NCI-H774 (cell line): ENCODE results near the gene BDH1.

Experiments used
- DNase-seq: peaks from one replicate; lab custom pipeline; 2025; lab: John Stamatoyannopoulos, UW

BDH1 gene

GRCh38 chr3:197549261-197549885 is 6.4 kb downstream of the BDH1 start:
- no peak for DNase-seq

- no peak for DNase-seq
These were observed 8.3 kb downstream of the BDH1 start for GRCh38 chr3:197547306-197548011.

GRCh38 chr3:197546307-197547085 is 9.3 kb downstream of the BDH1 start:
- no peak for DNase-seq

DNA sequence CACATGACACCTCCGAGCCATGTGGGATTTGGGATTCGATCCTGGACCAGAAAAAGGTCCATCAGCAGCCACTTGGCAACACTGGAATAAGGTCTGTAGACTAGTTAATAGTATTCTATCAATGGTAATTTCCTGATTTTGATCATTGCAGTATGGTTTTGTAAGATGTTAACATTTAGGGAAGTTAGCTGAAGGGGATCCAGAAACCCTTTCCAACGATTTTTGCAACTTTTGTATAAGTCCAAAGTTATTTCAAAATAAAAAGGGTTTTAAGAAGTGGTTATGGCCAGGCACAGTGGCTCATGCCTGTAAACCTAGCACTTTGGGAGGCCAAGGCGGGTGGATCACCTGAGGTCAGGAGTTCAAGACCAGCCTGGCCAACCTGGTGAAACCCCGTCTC is 10.2 kb downstream of the BDH1 start:
- no peak for DNase-seq

- no peak for DNase-seq
These were observed 10.7 kb downstream of the BDH1 start for GRCh38 chr3:197545101-197545500.

DNA sequence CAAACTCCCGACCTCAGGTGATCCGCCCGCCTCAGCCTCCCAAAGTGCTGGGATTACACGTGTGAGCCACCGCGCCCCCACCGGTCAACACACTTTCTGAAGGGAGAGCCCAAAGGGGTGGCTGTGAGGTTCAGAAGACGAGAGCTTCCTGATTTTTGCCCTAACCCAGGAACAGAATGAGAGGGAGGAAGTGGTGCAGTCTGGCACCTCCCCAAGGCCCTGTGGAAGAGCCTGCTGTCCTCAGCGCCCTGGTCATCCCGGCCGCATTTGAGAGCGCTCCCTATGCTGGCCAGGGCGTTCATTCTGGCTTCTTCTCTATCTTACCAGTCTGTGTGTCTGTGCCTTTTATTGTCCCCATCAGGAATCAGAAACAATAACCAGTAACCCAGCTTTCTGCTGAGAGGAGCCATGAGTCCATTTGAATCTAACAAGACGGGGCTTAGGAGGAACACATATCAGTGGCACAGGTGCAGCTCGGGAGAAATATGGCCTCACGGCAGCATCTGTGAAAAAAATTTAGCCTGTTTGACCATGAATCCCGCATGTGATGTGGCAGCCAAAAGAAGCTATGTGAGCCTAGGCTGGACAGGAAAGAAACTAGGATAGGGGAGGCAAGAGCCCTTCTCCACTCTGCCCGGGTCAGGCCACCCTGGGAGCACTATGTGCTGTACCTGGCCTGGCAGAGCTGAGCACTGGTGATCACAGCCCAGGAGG is 12.9 kb downstream of the BDH1 start:
- no peak for DNase-seq

DNA sequence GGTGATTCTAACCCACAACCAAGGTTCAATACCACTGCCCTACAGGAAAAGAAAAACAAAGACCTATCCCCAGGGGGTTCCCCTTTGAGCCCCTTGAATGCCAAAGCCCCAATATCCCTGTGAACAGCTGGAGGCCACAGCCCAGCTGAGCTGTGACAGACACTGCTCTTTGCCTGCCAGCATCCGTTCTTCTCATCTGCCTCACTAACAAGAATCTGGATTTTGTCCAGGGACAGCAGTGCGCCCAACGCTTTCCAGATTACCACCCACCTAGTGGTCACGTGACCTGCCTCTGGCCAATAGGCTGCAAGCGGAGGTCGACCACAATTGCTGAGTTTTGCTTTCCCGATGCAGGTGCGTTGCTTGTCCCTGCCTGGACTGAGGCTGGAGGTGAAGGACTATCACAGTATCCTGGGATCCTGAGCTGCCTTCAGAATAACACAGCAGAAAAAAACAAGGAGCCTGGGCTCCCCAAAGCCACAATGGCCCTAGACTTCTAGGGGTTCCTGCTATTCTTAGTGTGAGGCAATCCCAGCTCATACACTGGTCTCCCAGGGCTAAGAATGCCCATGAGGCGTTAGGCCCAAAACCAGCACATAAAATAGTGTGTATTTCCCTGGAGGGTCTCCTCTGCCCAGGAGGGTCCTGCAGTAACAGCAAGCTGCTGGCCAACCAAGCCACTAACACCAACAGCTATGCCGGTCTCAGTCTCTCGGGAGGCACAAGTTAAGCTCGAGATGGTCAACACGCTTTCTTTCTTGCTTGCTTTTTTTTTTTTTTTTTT is 13.8 kb downstream of the BDH1 start:
- DNase-seq = no peak

DNA sequence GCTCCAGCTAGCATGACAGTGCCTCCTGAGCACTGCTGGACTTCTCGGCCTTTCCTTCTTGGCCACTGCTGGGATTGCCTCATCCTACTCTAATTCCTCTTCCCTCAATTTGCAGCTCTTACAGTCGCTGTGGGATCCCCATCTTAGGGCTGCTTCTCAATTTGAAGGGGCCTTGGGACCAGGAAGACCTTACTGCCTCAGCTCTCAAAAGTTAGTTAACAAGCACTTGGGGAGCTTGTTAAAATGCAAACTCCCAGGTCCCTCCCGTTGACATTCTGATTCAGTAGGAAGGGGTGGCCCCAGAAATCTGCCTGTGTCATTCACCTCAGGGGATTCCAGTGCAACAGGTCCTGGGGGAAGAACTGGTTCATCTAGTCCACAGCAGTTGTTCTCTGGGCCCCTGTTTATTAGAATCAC is 14.8 kb downstream of the BDH1 start:
- DNase-seq = no peak

- DNase-seq = no peak
These were observed 16.1 kb downstream of the BDH1 start for GRCh38 chr3:197539651-197540051.

DNA sequence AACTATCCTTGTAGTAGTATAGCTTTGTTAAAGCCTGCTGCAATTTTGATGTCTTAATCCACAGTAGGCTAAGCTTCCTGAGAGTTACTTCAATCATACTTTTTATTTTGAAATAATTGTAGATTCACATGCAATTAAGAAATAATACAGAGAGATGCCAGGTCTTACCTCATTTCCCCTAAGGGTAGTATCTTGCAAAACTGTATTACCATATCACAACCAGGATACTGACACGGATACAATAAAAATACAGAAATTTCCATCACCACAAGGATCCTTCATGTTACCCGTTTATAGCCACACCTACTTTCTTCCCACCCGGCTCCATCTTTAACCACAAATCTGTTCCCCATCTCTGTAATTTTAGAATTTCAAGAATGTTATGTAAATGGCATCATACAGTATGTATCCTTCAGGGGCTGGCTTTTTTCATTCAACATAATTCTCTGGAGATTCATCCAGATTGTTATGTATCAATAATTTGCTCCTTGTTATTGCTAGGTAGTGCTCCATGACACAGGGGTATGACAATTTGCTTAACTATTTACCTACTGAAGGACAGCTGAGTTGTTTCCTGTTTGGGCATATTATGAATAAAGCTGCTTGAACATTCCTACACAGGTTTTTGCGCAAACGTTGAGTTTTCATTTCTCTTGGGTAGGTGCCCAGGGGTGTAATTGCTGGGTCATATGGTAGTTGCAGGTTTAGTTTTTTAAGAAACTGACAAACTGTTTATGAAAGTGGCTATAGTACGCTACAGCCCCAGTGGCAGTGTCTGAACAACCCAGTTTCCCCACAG is 21.6 kb downstream of the BDH1 start:
- DNase-seq = no peak

DNA sequence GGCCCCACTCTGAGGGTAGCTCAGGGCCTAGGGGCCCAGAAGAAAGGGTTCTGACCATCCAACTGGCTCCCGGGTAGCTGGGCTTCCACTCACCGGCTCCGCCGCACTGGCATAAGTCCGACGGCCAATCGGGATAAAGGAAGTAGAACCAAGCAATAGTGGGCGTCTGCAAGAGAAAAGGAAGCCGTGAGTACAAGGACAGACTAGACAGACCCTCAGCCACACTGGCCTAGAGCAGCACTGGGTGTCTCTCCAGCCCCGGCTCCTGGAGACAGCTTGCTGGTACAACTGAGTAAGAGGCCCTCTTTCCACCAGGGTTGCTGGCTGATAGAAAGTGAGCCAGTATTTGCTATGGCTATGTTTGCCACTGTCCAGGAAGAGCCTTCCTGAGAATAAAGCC is 22.4 kb downstream of the BDH1 start:
- no peak for DNase-seq

GRCh38 chr3:197532388-197532787 is 23.4 kb downstream of the BDH1 start:
- no peak for DNase-seq

- DNase-seq = no peak
These were observed 27.6 kb downstream of the BDH1 start for GRCh38 chr3:197528190-197528589.

GRCh38 chr3:197527569-197527968 is 28.2 kb downstream of the BDH1 start:
- DNase-seq = no peak

- DNase-seq = no peak
These were observed 30.1 kb downstream of the BDH1 start for GRCh38 chr3:197525706-197526105.

GRCh38 chr3:197524128-197524527 is 31.6 kb downstream of the BDH1 start:
- no peak for DNase-seq

GRCh38 chr3:197523526-197523925 is 32.2 kb downstream of the BDH1 start:
- DNase-seq = no peak

DNA sequence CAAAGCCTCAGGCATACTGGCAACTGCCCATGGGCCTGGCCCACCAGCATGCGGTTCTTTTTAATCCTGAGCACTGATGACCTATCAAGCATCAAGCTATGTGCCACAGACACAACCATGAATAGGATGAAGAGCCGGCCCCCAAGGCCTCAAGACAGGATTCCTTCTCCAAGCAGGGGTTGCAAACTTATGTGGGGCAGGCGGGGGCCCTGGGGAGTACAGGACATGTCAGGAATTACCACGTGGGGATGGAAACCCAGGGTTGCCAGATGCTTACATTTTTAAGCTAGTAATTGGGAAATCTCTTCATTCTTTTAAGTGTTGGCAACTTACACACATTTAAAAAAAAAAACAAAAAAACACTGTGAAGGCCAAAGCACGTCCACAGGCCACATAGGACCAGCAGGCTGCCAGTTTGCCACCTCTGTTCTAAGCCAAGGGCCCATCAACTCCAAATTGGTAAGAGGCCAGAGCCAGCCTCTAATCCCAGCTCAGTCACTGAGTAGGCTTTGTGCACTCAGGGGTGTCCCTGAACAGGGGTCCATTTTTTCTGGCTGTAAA is 32.8 kb downstream of the BDH1 start:
- no peak for DNase-seq

DNA sequence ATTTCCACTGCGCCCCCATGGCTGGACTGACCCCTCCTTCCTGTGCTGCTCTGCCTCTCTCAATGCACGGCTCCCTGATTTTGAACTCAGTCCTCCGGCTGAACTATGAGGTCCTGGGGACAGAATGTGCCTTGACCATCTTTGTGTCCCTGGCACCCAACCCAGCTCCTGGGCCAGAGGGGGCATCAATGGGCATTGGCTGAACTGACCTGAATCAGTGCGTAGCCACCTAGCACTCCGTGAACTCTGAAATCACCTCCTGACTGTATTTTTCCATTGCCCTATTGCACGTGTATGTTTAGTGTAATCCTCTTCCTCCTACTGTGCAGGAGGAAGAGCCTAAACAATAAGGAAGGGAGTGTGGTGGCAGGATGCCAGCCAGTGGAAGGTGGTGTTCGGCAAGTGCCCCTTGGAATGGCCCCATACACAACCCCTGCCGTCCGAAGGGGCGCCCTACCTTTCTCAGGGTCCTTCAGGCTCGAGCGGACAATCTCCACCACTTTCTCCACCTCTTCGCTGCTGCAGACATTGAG is 33.5 kb downstream of the BDH1 start:
- no peak for DNase-seq
